ENCODE results near the gene SLC29A3. TPM values are rescaled to one million over a fixed set of nuclear protein-coding genes. Genes with fewer than 3 reads are reported as not detected.

The SLC29A3 gene
- total RNA-seq, 2 donors from 2014 or later = 4.4 to 5.3 TPM

DNA sequence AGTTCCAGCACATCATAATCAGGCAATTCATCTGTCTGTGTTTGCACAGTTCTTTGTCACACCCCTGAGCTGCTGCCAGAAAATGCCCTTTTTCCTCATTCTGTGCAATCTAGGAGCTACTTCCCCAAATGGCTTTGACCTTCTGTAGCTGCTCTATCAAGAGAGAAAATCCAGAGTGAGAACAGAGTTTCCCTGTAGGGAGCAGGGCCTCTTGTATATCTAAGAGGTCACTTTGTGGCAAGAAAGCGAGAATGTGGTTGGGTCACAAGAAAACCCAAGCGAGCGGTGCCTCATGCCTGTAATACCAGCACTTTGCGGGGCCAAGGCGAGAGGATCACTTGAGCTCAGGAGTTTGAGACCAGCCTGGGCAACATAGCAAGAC, 24.3 kb downstream of the SLC29A3 start:
- H3K9me3 Mint-ChIP-seq = no peaks in the 10 kb centered on the region
- no peaks in the 10 kb centered on the region for H3K27me3 Mint-ChIP-seq (ENCODE audit: low read depth)
- DNase-seq (no peak), ATAC-seq (replicated peaks in 1 of 2) (no peak)
- no peak overlapping the region for H3K27ac Mint-ChIP-seq
- no peaks in the 10 kb centered on the region for H3K4me1 Mint-ChIP-seq (ENCODE audit: low read depth)
- H3K36me3 Mint-ChIP-seq (ENCODE audit: insufficient read depth in 2 of 2) = no peaks in the 10 kb centered on the region
- H3K4me3 Mint-ChIP-seq = no peak overlapping the region

GRCh38 chr10:71344154-71344925, 25.3 kb downstream of the SLC29A3 start:
- ATAC-seq (replicated peaks in 1 of 2) (no peak), DNase-seq (no peak)
- H3K27me3 Mint-ChIP-seq (ENCODE audit: low read depth) = no peaks in the 10 kb centered on the region
- no peaks in the 10 kb centered on the region for H3K4me1 Mint-ChIP-seq (ENCODE audit: low read depth)
- H3K36me3 Mint-ChIP-seq (ENCODE audit: insufficient read depth in 2 of 2) = no peaks in the 10 kb centered on the region
- H3K4me3 Mint-ChIP-seq = no peak overlapping the region
- no peak overlapping the region for H3K27ac Mint-ChIP-seq
- no peaks in the 10 kb centered on the region for H3K9me3 Mint-ChIP-seq

DNA sequence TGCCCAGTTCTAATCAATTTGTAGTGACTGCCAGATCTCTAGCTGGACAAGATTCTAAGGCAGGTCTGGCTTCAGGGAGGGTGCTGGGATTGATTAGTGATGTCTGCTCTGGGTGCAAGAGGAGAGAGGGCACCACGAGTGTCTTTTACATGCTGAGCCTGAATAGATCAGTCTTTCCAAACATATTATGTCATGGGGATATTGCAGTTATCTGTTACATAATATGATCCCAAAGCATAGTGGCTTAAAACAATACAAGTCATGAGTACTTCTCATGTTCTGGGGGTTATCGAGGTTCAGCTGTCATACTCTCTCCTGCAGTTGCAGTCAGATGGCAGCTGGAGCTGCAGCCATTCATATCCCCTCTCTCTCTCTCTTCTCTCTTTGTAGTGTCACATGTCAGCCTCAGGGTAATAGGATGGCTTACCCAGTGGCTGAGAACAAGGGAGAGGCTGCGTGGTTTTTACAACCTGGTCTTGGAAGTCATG, 26.0 kb downstream of the SLC29A3 start:
- Mint-ChIP-seq H3K27me3 (ENCODE audit: low read depth) (no peaks in the 10 kb centered on the region), H3K4me1 (ENCODE audit: low read depth) (no peaks in the 10 kb centered on the region), H3K4me3 (no peak overlapping the region), H3K36me3 (ENCODE audit: insufficient read depth in 2 of 2) (no peaks in the 10 kb centered on the region), H3K27ac (no peak overlapping the region), H3K9me3 (no peaks in the 10 kb centered on the region)
- ATAC-seq (replicated peaks in 1 of 2) (no peak), DNase-seq (no peak)

- no peak overlapping the region for H3K27ac Mint-ChIP-seq
- H3K9me3 Mint-ChIP-seq = no peaks in the 10 kb centered on the region
- no peaks in the 10 kb centered on the region for H3K4me1 Mint-ChIP-seq (ENCODE audit: low read depth)
- no peak for ATAC-seq (replicated peaks in 1 of 2)
- H3K4me3 Mint-ChIP-seq = no peak overlapping the region
- DNase-seq = no peak
- H3K27me3 Mint-ChIP-seq (ENCODE audit: low read depth) = no peaks in the 10 kb centered on the region
- H3K36me3 Mint-ChIP-seq (ENCODE audit: insufficient read depth in 2 of 2) = no peaks in the 10 kb centered on the region
Observed at GRCh38 chr10:71345694-71346093, 26.6 kb downstream of the SLC29A3 start.

GRCh38 chr10:71346731-71347130, 27.7 kb downstream of the SLC29A3 start:
- Mint-ChIP-seq H3K4me3 (no peak overlapping the region), H3K27me3 (ENCODE audit: low read depth) (no peaks in the 10 kb centered on the region), H3K36me3 (ENCODE audit: insufficient read depth in 2 of 2) (no peaks in the 10 kb centered on the region), H3K9me3 (no peaks in the 10 kb centered on the region), H3K4me1 (ENCODE audit: low read depth) (no peaks in the 10 kb centered on the region), H3K27ac (no peak overlapping the region)
- ATAC-seq (replicated peaks in 1 of 2) = no peak
- no peak for DNase-seq

DNA sequence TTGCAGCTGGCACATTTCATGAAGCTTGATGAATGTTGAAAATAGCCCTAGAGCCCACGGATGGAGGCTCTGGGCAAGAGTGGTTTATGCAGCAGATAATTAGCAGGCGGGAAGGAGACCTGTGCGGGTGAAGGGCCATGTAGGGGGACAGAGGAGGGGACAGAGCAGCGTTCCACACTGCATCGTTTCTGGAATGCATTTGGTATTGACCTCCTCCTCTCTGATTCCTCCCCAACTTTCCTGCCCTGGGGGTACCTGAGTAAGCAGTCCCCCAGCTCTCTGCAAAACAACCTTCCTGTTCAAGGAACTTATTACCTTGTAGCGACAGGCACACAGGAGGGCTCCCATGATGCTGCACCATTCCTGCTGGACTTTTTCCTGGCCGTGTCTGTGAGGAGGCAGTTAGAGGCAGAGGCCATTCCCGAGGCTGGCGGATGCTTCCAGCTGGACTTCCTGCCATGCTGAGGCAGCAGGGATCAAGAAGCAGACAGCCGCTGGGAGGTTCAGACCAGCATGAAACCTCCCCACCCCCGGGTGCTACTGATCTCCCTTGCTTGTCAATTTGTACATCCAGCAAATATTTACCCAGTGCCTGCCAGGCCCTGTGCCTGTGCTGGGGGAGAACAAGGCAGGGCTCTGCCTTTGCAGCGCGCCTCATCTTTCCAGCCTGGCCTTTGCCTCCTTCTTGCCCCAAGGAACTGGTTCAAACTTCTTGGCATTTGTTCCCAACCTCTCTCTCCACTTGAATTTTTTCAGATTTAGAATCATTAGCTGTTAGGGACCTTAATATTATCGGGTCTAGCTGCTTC, 28.7 kb downstream of the SLC29A3 start:
- DNase-seq (no peak), ATAC-seq (replicated peaks in 1 of 2) (no peak)
- Mint-ChIP-seq H3K36me3 (ENCODE audit: insufficient read depth in 2 of 2) (no peaks in the 10 kb centered on the region), H3K4me1 (ENCODE audit: low read depth) (no peaks in the 10 kb centered on the region), H3K27me3 (ENCODE audit: low read depth) (no peaks in the 10 kb centered on the region), H3K4me3 (no peak overlapping the region), H3K27ac (no peak overlapping the region), H3K9me3 (no peaks in the 10 kb centered on the region)

GRCh38 chr10:71348850-71349249, 29.8 kb downstream of the SLC29A3 start:
- no peaks in the 10 kb centered on the region for H3K36me3 Mint-ChIP-seq (ENCODE audit: insufficient read depth in 2 of 2)
- DNase-seq (no peak), ATAC-seq (replicated peaks in 1 of 2) (no peak)
- no peak overlapping the region for H3K27ac Mint-ChIP-seq
- H3K27me3 Mint-ChIP-seq (ENCODE audit: low read depth) = no peaks in the 10 kb centered on the region
- no peak overlapping the region for H3K4me3 Mint-ChIP-seq
- H3K9me3 Mint-ChIP-seq = no peaks in the 10 kb centered on the region
- no peaks in the 10 kb centered on the region for H3K4me1 Mint-ChIP-seq (ENCODE audit: low read depth)

DNA sequence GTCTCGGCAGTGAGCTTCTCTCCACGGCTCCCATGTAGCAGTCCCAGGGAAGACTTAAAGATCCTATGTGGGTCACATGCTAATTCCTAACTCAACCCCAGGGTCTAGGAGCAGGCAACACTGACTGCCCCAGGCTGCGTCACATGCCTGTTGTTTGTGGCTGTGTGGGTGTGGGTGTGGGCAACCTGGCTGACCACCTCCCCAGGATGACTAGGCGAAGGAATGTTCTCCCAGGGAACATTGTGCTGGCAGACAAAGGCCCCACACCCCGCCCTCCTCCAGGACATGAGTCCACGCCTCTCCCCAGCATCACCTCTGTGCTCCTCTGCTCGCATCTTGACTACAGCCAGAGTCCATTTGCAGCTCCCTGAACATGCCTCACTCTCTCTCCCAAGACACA, 30.3 kb downstream of the SLC29A3 start:
- H3K27ac Mint-ChIP-seq = no peak overlapping the region
- no peaks in the 10 kb centered on the region for H3K27me3 Mint-ChIP-seq (ENCODE audit: low read depth)
- no peaks in the 10 kb centered on the region for H3K4me1 Mint-ChIP-seq (ENCODE audit: low read depth)
- DNase-seq (no peak), ATAC-seq (replicated peaks in 1 of 2) (no peak)
- no peak overlapping the region for H3K4me3 Mint-ChIP-seq
- no peaks in the 10 kb centered on the region for H3K9me3 Mint-ChIP-seq
- no peaks in the 10 kb centered on the region for H3K36me3 Mint-ChIP-seq (ENCODE audit: insufficient read depth in 2 of 2)

- no peak for DNase-seq
- Mint-ChIP-seq H3K27ac (no peak overlapping the region), H3K9me3 (no peaks in the 10 kb centered on the region), H3K27me3 (ENCODE audit: low read depth) (no peaks in the 10 kb centered on the region), H3K4me3 (no peak overlapping the region), H3K36me3 (ENCODE audit: insufficient read depth in 2 of 2) (no peaks in the 10 kb centered on the region), H3K4me1 (ENCODE audit: low read depth) (no peaks in the 10 kb centered on the region)
- no peak for ATAC-seq (replicated peaks in 1 of 2)
Observed at GRCh38 chr10:71351087-71351486, 32.0 kb downstream of the SLC29A3 start.

- Mint-ChIP-seq H3K4me3 (no peak overlapping the region), H3K36me3 (ENCODE audit: insufficient read depth in 2 of 2) (no peaks in the 10 kb centered on the region), H3K4me1 (ENCODE audit: low read depth) (no peaks in the 10 kb centered on the region), H3K27me3 (ENCODE audit: low read depth) (no peaks in the 10 kb centered on the region), H3K9me3 (no peaks in the 10 kb centered on the region), H3K27ac (no peak overlapping the region)
- no peak for ATAC-seq (replicated peaks in 1 of 2)
- DNase-seq = no peak
Observed at GRCh38 chr10:71351628-71352319, 32.7 kb downstream of the SLC29A3 start.

GRCh38 chr10:71353639-71354038, 34.6 kb downstream of the SLC29A3 start:
- no peaks in the 10 kb centered on the region for H3K9me3 Mint-ChIP-seq
- no peaks in the 10 kb centered on the region for H3K27me3 Mint-ChIP-seq (ENCODE audit: low read depth)
- H3K4me3 Mint-ChIP-seq = no peak overlapping the region
- ATAC-seq (replicated peaks in 1 of 2) (no peak), DNase-seq (no peak)
- H3K27ac Mint-ChIP-seq = no peak overlapping the region
- no peaks in the 10 kb centered on the region for H3K4me1 Mint-ChIP-seq (ENCODE audit: low read depth)
- no peaks in the 10 kb centered on the region for H3K36me3 Mint-ChIP-seq (ENCODE audit: insufficient read depth in 2 of 2)

- Mint-ChIP-seq H3K4me3 (no peak overlapping the region), H3K36me3 (ENCODE audit: insufficient read depth in 2 of 2) (no peaks in the 10 kb centered on the region), H3K27ac (no peak overlapping the region), H3K9me3 (no peaks in the 10 kb centered on the region), H3K27me3 (ENCODE audit: low read depth) (no peaks in the 10 kb centered on the region), H3K4me1 (ENCODE audit: low read depth) (no peaks in the 10 kb centered on the region)
- ATAC-seq (replicated peaks in 1 of 2) (no peak), DNase-seq (no peak)
Observed at GRCh38 chr10:71354776-71355175, 35.7 kb downstream of the SLC29A3 start.

DNA sequence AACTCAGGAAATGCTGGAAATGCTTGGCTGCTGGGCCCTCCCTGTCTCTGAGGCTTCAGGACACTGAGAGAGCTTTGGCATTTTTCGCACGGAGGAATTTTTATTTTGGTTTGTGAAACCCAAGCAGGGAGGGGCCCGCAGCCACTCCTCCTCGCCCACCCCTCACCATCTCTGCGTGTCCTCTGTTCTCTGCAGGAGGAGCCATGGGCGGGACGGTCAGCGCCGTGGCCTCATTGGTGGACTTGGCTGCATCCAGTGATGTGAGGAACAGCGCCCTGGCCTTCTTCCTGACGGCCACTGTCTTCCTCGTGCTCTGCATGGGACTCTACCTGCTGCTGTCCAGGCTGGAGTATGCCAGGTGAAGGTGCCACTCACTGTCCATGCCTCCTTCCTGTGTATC, 36.8 kb downstream of the SLC29A3 start:
- H3K36me3 Mint-ChIP-seq (ENCODE audit: insufficient read depth in 2 of 2) = no peaks in the 10 kb centered on the region
- DNase-seq (no peak), ATAC-seq (replicated peaks in 1 of 2) (no peak)
- no peak overlapping the region for H3K27ac Mint-ChIP-seq
- H3K4me1 Mint-ChIP-seq (ENCODE audit: low read depth) = no peaks in the 10 kb centered on the region
- H3K9me3 Mint-ChIP-seq = no peaks in the 10 kb centered on the region
- H3K4me3 Mint-ChIP-seq = no peak overlapping the region
- H3K27me3 Mint-ChIP-seq (ENCODE audit: low read depth) = no peaks in the 10 kb centered on the region

All from activated T-cell treated with anti-CD3 and anti-CD28 coated beads, Interleukin-2, amount 50 U/mL, for 72 hours (primary cell).